HG02678 (cell line): ENCODE results near the gene BANF1.
"Not testable (repeated sequence)": the region's sequence is repeated elsewhere in the genome, so short reads cannot be mapped to it uniquely, and the experiment has no call there.

Experiments used
- ATAC-seq: cut with Tn5 transposase; IDR thresholded peaks from one replicate; pipeline ENCODE4 v1.9.1; 2021; ENCODE audit warnings: mild to moderate bottlenecking, moderate library complexity; ENCODE audit not compliant: unreplicated experiment

BANF1 gene

GRCh38 chr11:66010036-66010435, 7.7 kb downstream of the BANF1 start:
- not testable (repeated sequence) for ATAC-seq

- ATAC-seq: no peak
These were observed 9.0 kb downstream of the BANF1 start for GRCh38 chr11:66011239-66011784.

DNA sequence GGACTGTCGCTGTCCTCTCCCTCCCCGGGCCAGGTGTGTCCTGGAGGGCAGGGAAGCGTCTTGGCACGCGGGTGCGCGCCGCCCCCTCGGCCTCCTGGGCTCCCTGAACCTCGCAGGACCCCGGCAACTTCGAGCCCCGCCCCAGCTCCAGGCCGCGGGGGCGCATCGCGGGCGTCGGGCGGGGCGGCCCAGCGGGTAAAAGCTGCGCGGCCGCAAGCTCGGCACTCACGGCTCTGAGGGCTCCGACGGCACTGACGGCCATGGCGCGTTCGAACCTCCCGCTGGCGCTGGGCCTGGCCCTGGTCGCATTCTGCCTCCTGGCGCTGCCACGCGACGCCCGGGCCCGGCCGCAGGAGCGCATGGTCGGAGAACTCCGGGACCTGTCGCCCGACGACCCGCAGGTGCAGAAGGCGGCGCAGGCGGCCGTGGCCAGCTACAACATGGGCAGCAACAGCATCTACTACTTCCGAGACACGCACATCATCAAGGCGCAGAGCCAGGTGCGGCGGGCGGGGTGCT, 9.5 kb downstream of the BANF1 start, which contains the start of gene CST6:
CST6 (plus strand) TSS at position 224 of the 519 bp plus-strand sequence; CDS start at position 261, 37 bp downstream.
- no peak for ATAC-seq

DNA sequence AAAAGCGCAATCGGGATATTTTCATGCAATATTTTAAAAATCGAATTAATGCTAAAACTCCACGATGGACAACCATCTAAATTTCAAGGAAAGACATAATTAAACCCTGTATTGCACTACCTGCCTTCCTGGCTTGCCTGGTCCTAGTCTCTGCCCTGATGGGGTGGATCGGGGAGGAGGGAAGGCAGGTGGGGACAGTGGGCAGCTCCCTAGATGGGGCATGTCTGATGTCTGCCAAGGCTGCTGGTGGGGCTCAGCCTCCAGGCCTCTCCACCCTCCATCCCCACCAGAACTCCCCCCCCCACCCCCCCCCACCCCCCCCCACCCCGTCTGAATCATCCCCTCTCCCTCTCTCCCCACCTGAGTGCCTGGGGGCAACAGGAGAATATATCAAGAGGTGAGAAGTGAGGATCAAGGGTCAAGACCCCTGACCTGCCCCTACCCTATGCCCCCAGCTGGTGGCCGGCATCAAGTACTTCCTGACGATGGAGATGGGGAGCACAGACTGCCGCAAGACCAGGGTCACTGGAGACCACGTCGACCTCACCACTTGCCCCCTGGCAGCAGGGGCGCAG, 10.2 kb downstream of the BANF1 start:
- ATAC-seq: no peak

DNA sequence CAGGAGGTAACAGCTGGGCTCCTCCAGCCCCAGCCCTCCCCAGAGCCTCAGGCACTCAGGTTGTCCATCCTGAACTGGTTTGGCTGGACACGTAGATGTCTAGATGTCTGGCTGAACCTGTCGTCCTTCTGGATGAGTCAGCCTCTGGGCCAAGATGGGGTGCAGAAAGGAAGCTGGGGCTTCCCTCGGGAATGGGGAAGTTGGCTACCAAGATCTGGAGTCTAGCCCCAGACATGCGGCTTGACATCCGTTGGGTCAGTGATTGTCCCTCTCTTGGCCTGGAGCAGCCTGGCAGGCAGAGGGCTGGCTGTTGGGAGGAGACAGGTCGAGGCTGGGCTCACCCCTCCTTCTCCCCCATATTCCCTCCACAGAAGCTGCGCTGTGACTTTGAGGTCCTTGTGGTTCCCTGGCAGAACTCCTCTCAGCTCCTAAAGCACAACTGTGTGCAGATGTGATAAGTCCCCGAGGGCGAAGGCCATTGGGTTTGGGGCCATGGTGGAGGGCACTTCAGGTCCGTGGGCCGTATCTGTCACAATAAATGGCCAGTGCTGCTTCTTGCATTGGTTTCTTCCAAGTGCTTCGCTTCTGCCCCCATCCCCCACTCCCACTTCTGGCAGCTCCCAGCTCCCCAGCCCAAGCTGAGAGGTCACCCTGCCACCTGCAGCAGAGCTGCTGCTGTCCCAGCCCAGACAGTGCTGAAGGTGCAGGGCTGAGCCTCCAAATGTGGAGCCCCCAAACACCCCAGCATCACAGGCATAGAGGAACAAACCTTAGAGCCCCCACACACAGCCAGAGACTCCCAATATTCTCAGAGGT, 10.9 kb downstream of the BANF1 start:
- ATAC-seq: no peak

DNA sequence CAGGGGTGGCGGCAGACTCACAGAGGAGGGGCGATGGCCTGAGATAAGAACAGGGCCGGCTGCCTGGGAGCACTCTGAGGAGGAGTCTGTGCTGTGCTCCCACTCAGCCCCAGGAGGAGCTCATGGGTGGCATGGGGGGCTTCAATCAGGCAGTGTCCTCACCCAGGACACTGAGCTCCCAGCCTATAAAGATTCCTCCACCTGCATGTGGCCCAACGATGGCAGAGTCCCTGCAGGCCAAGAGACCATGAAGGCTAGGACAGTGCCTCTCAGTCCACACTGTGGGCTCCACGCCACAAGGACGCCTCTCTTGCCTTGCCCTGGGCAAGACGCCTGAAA, 11.4 kb downstream of the BANF1 start:
- ATAC-seq: no peak

DNA sequence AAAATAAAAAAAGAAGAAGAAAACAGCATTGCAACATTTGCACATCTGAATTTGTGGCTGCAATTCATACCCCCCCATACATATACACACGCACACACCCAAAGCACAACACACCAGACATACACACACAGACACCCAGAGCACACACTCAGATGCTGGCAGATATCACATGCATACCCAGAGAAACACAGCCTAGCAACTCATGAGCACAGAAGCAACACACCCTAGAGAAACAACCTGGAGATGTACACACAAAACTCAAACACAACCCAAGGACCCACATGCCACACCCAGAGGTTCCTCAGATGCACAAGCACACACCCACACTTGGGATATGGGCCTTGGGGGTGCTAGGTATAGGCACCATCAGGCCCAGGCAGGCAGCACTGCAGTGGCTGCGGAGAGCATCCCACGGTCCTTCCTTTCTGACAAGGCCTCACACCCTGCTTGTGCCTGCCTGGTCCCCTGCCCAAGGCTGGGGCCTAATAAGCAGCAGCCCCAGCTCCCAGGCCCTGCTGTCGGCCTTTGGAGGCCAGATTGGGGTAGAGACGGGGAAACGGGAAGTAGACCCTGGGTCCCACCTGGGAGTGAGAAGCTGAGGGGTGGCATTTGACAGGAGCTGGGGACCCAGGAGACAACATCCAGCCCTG, 12.6 kb downstream of the BANF1 start:
- ATAC-seq: no peak

- no peak for ATAC-seq
These were observed 13.2 kb downstream of the BANF1 start for GRCh38 chr11:66015454-66015881.

DNA sequence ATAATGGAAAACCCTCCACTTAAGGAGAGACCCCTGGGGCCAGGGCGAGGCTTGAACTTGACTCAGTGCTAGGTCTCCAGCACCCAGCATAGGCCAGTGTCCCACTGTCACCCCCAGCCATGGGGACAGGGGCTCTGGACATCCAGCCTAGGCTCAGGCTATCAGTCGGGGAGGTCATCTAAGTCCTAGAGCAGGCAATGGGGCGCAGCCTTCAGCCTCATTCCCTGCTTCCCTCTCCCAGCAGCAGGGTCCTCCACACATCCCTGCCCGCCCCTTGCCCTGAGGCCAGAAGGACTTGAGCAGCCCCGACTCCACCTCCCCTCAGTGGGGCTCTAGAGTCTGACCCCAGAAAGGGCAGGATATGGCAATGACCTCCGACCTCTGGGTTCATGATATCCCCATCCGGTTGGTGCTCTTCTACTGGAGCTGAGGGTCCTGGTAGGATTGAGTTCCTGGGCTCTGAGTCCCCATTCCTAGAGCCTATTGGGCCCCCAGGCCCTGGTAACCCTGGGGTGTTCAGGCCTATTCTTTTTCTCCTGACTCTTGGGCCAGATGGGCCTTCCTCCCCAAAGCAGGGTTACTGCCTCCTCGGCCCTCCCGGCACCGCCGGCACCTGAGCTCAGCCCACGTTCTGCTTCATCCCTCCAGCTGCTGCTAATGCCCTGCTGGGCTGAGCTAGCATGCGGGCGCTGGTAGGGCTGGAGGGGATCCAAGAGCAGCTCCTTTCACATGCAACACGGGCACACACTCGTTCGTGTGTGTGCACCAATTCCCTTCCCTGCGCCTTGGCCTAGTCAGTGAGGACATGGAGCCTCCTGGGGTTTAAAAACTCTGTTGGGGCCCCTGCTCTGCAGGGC, 13.9 kb downstream of the BANF1 start:
- no peak for ATAC-seq

DNA sequence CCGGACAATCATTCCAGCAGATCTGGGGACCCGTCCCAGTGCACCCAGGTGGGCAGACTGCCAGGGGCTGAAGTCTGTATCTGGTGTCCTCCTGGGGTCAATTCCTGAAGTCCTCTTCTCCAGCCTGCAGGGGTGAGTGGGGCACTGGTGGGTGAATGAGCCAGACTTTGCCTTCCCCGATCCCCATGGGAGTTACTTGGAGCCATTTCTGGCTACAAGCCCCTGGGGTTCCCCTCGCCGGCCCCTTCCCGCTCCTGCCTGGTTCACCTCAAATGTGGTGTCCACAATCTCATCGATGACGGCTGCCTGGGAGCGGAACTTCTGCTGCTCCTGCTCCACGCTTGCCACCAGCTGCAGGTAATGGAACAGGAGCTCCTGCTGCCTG, 14.5 kb downstream of the BANF1 start:
- ATAC-seq: no peak

DNA sequence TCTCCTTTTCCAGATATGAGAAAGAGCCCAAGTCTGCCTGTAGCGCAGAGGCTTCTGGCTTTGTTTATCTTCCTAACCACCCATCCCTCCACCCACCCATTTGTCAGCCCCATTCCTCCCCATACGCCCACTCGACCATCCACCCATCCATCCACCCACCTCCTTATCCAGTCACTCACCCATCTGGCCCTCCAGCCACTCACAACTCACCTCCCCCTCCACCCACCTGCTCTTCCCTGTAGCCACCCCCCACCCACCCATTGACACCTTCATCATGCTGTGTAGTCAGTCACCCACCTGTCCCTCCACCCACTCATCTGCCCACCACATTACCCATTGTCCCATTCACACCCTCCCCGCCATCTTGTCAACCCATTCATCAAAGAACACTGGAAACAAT, 15.0 kb downstream of the BANF1 start:
- no peak for ATAC-seq

DNA sequence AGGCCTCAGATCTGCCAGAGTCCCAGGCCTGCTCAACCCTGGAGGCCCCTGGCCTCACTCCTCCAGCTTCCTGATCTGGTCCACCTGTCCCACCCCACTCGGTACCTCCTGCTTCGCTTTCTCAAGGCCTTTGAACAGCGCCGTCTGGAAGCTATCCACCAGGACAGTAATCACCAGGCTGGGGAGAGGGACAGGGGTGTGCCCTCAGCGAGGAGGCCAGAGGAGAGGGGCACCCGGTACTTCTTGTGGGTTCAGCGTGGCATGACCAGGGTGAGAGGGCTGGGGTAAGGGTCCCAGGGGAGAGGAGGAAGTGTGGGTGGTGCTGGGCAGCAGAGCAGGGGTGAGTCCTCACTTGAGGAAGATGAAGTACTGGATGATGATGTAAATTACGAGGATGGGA, 17.9 kb downstream of the BANF1 start:
- ATAC-seq: no peak

GRCh38 chr11:66020618-66021357, 18.5 kb downstream of the BANF1 start:
- no peak for ATAC-seq

DNA sequence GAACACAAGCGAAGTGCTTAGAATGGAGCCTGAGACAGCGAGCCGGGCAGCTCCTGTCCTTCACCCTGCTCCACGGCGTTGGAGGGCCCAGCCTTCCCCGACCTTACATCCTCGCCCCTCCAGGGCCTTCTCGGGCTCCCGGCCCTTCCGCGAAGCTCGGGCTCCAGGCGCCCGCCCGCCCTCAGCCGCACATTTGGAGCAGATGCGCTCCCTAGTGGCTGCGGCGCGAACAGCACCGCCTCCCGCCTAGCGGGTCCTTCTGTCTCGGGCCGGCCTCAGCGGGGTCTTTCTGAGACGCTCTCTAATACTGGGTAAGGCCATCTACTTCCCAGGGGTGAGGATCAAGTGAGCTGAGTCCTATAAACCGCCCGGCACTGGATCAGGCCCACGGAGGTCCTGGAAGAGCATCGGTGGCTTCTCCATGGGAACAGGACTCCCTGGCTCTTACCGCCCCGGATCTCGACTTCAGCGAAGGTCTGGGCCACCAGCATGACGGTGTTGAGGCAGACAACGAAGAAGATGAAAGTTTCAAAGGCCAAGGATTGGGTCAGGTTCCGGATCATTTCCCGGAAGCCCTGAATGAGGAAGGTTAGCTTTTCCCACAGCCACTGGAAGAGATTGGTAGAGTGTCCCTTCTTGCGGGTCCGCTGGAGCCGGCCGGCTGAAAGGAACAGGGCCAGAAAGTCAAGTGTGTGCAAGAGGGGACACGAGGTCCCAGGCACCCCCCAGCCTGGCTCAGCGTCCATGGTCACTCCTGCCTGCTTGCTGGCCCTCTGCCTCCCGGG, 20.3 kb downstream of the BANF1 start:
- peak; percentile 49 for ATAC-seq

GRCh38 chr11:66023186-66023440, 20.8 kb downstream of the BANF1 start:
- not testable (repeated sequence) for ATAC-seq

DNA sequence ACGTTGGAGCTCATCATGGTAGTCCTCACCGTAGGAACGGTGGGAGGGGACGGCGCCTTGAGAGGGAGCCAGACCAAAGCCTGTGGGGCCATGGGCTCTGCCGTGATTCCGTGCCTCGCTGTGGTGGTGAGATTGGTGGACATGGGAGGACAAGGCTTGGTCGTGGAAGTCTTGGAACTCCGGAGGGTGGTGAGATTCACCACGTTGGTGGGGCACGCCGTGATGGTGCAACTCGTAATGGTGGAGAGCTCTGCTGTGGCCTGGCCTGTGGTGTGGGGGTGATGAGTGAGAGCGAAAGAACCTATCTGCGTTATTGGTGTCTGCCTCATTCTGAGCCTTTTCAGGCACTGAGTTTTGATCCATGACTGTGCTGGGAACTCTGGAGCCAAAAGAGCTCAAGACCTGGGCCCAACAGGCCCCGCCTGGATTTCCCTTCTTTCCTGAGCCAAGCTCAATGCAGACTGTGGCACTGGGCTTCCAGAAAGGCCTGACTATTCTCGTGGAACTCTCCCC, 23.8 kb downstream of the BANF1 start, which contains the start of gene CATSPER1:
CATSPER1 (minus strand) TSS at position 463 of the 513 bp plus-strand sequence; CDS start at position 363, 100 bp downstream.
- ATAC-seq: no peak

DNA sequence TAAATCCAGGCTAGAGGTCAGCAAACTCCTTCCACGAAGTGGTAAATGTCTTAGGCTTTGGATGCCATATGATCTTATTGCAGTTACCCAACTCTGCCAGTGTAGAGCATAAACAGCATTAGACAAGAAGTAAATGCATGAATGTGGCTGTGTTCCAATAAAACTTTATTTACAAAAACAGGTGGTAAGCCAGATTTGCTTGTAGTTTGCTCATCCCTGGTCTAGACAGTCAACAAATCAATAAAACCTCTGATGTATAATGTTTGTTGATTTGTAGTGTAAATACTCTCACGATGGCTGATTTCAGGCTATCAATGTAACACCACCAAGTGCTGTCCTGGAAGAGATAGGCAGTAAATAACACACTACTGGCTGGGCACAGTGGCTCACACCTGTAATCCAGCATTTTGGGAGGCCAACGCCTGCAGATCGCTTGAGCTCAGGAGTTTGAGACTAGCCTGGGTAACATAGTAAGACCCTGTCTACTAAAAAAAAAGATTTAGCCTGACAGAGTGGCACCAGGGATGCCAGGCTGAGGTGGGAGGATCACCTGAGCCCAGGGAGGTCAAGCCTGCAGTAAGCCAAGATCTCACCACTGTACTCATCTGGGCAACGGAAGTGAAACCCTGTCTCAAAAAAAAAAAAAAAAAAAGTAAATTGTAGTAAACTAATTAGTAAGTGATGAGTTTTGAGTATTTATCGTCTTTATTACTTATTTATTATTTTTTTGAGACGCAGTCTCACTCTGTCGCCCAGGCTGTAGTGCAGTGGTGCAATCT, 30.8 kb downstream of the BANF1 start:
- ATAC-seq: no peak

GRCh38 chr11:66035653-66036333, 33.5 kb downstream of the BANF1 start:
- ATAC-seq: no peak
